Uterus (tissue), 2 donors: ENCODE measurements around the gene CLOCK.

Experiments
- POLR2A ChIP-seq, 2 donors: fragments of 450-650 bp; IDR thresholded peaks; one replicate each; pipeline ENCODE4 v1.6.1; 2016; ENCODE audit warnings: antibody characterized with exemption in 2 of 2, mild to moderate bottlenecking in 1 of 2, moderate library complexity in 1 of 2
- TF ChIP-seq, protein P1 (sequence below), 4 experiments: fragments of 200-600 bp in 2 of 4; fragments of 450-650 bp in 2 of 4; sonication (generic) in 2 of 4; IDR thresholded peaks; one replicate each; pipeline ENCODE4 v1.5.1; 2016 to 2019; ENCODE audit warnings: antibody characterized with exemption in 4 of 4, mild to moderate bottlenecking in 2 of 4, moderate library complexity in 1 of 4

DNA sequence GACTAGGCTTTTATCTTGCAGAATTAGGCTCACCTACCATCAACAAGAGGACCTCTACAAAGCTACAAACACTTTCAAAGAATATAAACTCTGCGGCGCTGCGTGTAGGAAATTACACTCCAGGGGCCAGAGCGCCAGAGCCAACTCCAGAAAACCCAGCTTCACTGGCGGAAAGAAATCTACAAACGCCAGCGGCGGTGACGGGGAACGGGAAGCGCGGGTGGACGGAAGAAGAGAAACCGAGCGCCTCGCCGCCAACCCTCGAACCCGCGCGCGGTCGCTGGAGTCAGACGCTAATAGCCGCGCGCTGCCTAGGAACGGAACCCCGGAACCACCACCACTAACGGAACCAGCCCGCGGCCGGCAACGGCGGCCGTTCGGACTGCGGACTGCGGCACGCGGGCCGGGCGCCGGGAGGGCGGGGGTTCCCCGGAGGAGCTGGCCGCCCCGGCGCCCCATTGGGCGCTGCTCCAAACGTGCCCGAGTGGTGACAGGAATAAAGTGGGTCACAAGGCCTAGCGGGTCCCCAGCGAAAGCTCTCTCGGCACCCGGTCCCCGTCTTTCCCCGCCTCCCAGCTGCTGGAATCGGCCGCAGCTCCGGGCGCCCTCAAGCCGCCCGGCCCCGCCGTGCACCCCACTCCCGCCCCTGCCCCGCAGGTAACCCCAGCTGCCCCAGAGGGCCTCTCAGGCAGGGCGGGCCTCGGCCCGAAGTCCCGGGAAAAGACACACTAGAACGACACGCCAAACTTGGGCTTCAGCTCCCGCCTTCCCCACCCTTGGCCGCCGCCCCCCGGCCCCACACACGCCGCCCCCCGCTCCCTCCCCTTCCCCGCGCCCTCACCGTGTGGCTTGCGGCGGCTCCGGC lies 836 bp downstream of the CLOCK start:
- TF ChIP-seq, protein P1, sequence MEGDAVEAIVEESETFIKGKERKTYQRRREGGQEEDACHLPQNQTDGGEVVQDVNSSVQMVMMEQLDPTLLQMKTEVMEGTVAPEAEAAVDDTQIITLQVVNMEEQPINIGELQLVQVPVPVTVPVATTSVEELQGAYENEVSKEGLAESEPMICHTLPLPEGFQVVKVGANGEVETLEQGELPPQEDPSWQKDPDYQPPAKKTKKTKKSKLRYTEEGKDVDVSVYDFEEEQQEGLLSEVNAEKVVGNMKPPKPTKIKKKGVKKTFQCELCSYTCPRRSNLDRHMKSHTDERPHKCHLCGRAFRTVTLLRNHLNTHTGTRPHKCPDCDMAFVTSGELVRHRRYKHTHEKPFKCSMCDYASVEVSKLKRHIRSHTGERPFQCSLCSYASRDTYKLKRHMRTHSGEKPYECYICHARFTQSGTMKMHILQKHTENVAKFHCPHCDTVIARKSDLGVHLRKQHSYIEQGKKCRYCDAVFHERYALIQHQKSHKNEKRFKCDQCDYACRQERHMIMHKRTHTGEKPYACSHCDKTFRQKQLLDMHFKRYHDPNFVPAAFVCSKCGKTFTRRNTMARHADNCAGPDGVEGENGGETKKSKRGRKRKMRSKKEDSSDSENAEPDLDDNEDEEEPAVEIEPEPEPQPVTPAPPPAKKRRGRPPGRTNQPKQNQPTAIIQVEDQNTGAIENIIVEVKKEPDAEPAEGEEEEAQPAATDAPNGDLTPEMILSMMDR (IDR thresholded peaks at IDR 0.05): no peak
- peak in 1 of 2 donors; percentile 51 for TF ChIP-seq POLR2A (IDR thresholded peaks at IDR 0.05)
